HL-60 (cell line): Measurements from ENCODE around the gene WNT7A.

Source experiments
- POLR2AphosphoS5 ChIP-seq: IDR thresholded peaks from 2 replicates; pipeline ENCODE4 v1.6.1; 2012; ENCODE audit warnings: low read depth
- TF ChIP-seq, protein P1 (sequence below): IDR thresholded peaks from one replicate; pipeline ENCODE4 v1.5.1; 2011; ENCODE audit warnings: low read length, control low read depth, inconsistent platforms; ENCODE audit not compliant: insufficient read depth
- TF ChIP-seq, protein P2 (sequence below): IDR thresholded peaks from 2 replicates; pipeline ENCODE4 v1.6.1; 2012; ENCODE audit warnings: low read depth; ENCODE audit not compliant: insufficient replicate concordance

DNA sequence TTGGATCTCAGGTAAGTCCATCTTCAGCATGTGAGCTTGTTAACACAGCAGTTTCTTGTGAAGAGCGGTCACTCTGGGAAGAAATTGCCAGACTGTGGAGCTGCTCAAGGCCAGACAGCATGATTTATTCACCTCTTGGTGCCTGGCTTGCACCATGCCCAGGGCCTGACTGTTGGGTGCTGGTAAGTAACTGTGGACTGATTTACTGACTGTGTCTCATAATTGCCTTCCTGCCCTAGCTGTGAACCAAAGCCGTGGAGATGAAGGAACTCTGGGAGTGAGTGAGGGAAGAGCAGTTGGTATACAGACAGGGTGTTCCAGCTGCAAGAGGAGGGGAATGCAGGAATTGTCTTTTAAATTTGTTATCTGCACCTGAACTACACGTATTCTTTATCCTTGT lies 18.5 kb upstream of the WNT7A start:
- TF ChIP-seq POLR2AphosphoS5 = no peak
- TF ChIP-seq, protein P1, sequence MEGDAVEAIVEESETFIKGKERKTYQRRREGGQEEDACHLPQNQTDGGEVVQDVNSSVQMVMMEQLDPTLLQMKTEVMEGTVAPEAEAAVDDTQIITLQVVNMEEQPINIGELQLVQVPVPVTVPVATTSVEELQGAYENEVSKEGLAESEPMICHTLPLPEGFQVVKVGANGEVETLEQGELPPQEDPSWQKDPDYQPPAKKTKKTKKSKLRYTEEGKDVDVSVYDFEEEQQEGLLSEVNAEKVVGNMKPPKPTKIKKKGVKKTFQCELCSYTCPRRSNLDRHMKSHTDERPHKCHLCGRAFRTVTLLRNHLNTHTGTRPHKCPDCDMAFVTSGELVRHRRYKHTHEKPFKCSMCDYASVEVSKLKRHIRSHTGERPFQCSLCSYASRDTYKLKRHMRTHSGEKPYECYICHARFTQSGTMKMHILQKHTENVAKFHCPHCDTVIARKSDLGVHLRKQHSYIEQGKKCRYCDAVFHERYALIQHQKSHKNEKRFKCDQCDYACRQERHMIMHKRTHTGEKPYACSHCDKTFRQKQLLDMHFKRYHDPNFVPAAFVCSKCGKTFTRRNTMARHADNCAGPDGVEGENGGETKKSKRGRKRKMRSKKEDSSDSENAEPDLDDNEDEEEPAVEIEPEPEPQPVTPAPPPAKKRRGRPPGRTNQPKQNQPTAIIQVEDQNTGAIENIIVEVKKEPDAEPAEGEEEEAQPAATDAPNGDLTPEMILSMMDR = no peak
- TF ChIP-seq, protein P2, sequence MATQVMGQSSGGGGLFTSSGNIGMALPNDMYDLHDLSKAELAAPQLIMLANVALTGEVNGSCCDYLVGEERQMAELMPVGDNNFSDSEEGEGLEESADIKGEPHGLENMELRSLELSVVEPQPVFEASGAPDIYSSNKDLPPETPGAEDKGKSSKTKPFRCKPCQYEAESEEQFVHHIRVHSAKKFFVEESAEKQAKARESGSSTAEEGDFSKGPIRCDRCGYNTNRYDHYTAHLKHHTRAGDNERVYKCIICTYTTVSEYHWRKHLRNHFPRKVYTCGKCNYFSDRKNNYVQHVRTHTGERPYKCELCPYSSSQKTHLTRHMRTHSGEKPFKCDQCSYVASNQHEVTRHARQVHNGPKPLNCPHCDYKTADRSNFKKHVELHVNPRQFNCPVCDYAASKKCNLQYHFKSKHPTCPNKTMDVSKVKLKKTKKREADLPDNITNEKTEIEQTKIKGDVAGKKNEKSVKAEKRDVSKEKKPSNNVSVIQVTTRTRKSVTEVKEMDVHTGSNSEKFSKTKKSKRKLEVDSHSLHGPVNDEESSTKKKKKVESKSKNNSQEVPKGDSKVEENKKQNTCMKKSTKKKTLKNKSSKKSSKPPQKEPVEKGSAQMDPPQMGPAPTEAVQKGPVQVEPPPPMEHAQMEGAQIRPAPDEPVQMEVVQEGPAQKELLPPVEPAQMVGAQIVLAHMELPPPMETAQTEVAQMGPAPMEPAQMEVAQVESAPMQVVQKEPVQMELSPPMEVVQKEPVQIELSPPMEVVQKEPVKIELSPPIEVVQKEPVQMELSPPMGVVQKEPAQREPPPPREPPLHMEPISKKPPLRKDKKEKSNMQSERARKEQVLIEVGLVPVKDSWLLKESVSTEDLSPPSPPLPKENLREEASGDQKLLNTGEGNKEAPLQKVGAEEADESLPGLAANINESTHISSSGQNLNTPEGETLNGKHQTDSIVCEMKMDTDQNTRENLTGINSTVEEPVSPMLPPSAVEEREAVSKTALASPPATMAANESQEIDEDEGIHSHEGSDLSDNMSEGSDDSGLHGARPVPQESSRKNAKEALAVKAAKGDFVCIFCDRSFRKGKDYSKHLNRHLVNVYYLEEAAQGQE = no peak
